CD4-positive, alpha-beta T cell treated with Interleukin-17A for 1 hour (primary cell): Measurements from ENCODE around the gene STAG2.
"Not testable (repeated sequence)": the region's sequence is repeated elsewhere in the genome, so short reads cannot be mapped to it uniquely, and the experiment has no call there.

Source experiments
- DNase-seq: peaks from one replicate; pipeline ENCODE4 v3.0.0-alpha.2; 2020

STAG2 gene

DNA sequence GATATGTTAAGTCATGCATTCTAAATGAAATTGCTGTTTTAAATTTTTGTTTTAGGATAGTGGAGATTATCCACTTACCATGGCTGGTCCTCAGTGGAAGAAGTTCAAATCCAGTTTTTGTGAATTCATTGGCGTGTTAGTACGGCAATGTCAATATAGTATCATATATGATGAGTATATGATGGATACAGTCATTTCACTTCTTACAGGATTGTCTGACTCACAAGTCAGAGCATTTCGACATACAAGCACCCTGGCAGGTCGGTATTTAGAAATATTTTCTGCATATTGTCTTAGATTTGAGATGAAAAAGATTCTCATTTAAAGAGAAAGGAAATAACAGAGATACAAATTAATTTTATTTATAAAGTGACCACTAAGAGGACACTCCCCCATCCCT is 83.6 kb downstream of the STAG2 start:
- DNase-seq, result no peak

DNA sequence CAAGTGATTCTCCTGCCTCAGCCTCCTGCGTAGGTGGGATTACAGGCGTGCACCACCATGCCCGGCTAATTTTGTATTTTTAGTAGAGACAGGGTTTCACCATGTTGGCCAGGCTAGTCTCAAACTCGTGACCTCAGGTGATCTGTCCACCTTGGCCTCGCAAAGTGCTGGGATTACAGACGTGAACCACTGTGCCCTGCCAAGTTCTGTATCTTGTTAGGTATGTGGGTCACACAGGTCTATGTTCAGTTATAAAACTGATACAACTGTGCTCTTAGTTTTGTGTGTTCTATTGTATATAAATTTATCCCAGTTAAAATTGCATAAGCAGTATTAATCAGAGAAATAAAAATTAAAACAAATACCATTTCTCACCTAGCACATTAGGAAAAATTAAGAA is 122.9 kb downstream of the STAG2 start:
- DNase-seq, result not testable (repeated sequence)

GRCh38 chrX:124085063-124085462 is 123.6 kb downstream of the STAG2 start:
- DNase-seq, result no peak

GRCh38 chrX:124086411-124086810 is 124.9 kb downstream of the STAG2 start:
- DNase-seq, result peak; percentile 65

- no peak for DNase-seq
Observed at GRCh38 chrX:124087000-124087746, 125.7 kb downstream of the STAG2 start.

DNA sequence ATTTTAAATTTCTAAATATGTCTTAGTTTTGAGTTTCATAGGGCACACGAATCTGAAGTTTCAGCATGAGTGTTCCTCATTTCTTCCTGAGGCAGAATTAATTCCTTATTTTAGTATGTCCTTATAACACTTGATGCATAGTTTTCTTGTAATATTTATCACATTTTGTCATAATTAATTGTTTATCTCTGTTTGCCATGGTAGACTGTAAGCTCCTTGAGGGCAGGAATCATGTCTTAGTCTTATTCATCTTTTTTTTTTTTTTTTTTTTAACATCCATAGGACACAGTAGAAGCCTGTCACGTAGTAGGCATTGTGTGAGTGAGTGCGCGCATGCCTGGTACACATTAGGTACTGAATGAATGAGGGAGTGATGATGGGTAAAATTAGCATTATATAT is 131.7 kb downstream of the STAG2 start:
- DNase-seq, result no peak

- DNase-seq, result no peak
Observed at GRCh38 chrX:124097116-124097515, 135.6 kb downstream of the STAG2 start.

DNA sequence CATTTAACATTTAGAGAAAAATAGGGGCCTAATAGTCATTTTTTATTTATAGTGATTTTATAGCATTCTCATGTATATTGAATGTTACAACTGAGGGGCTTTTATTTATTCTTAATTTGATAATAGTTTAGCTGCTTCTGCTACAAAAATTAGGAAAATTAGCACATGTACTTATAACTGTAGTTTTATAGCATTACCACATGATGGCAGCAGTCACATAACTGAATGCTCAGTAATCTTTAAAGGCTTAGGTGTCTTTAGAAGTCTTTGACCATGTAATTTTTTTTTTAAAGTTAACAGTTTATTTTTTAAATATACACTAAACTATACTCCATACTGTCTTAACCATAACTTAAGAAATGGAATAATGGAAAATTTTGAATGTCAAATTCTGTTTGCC is 136.6 kb downstream of the STAG2 start:
- DNase-seq, result peak; percentile 45

- DNase-seq, result no peak
Observed at GRCh38 chrX:124103966-124104365, 142.5 kb downstream of the STAG2 start.

DNA sequence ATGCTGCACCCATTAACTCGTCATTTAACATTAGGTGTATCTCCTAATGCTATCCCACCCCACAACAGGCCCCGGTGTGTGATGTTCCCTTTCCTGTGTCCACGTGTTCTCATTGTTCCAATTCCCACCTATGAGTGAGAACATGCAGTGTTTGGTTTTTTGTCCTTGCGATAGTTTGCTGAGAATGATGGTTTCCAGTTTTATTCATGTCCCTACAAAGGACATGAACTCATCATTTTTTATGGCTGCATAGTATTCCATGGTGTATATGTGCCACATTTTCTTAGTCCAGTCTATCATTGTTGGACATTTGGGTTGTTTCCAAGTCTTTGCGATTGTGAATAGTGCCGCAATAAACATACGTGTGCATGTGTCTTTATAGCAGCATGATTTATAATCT is 143.0 kb downstream of the STAG2 start:
- not testable (repeated sequence) for DNase-seq

- DNase-seq, result no peak
Observed at GRCh38 chrX:124113621-124114600, 152.4 kb downstream of the STAG2 start.

DNA sequence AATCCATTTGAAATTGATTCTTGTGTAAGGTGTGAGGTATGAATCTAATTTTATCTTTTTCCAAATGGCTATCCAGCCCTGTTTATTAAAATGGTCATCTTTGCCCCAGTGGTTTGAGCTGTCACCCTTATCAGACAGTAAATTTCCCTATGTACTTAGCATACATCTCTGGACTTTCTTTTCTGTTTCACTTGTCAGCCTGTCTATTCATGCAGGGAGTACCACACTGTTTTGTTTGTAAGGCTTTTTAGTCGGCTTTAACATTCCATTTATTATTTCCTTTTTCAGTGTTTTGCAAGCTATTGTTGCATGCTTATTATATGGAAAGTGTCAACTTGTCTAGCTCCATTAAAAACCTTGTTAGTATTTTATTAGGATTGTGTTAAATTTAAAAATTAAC is 155.8 kb downstream of the STAG2 start:
- DNase-seq, result no peak

DNA sequence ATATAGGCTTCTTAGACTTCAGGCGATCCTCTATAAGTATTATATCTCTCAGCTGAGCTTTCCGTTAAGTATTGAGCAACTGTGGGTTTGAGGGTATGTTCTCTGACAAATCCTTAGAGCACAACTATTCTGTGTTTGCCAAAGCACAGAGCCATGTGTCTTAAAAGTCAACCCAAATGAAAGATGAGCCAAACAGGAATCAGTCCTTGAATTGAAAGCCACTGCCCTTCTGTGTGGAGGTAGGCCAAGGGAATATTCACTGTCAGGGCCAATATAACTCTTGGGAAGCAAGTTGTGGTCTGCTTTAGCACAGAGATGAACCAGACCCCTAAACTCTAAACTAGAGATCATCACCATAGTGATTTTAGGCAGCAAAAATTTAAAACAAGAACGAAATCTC is 164.0 kb downstream of the STAG2 start:
- DNase-seq, result no peak

DNA sequence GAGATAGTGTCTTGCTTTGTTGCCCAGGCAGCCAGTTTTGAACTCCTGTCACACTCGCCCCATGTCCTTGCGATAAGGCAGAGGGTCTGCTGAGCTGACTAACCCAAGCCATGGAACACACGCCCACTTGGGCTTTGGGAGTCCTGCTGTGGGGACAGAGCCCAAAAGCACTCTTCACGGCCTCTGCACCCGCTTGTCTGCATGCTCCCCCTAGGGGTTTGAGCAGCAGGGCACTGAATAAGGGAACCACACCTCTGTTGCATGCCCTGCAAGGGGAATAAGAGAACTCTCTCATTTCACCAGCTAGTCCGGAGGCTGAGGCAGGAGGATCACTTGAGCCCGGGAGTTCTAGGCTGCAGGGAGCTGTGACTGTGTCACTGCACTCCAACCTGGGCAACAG is 166.0 kb downstream of the STAG2 start:
- no peak for DNase-seq

- not testable (repeated sequence) for DNase-seq
Observed at GRCh38 chrX:124132437-124132836, 170.9 kb downstream of the STAG2 start.

GRCh38 chrX:124145749-124146148 is 184.2 kb downstream of the STAG2 start:
- no peak for DNase-seq

DNA sequence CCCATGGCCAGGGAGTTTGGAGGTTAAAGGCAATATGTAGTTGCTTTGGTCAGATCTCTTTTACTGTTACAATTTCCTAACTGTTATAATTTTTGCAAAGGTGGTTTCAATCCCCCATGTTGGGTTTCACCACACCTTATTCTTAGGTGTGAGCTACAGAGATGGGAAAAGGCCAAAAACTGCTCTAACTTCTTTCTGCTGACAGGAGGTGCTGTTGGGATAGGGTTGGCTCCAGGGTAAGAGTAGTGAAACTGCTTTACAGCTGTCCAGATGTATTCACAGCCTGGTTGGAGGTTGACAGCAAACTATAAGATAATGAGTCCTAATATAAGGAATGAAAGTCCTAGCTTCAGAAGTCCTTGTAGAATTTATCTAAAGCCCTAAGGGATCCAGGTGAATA is 189.7 kb downstream of the STAG2 start:
- no peak for DNase-seq
